Panc1 (cell line): ENCODE data around the gene POLDIP2. TPM values are rescaled to one million over a fixed set of nuclear protein-coding genes. Genes with fewer than 3 reads are reported as not detected.

ENCODE experiments used
- ATAC-seq: fragments of 200-7000 bp; cut with Tn5 transposase; 2 replicates; pipeline ENCODE4 v1.9.1; 2020; ENCODE audit warnings: mild to moderate bottlenecking, moderate library complexity
- BruUV-seq: library from RNA; stranded (reverse); fragments of 400-500 nt; replicated peaks from 2 replicates; lab custom pipeline; 2021; lab: Mats Ljungman, UMichigan
- CTCF ChIA-PET: fragments of 300-600 bp; sonication (Branson Sonifier 250); formaldehyde crosslinking; loops from one replicate; lab custom pipeline; 2022; ENCODE audit warnings: antibody characterized with exemption; lab: Charles Lee
- POLR2A ChIA-PET: fragments of 300-600 bp; sonication (Branson Sonifier 250); formaldehyde crosslinking; loops from one replicate; lab custom pipeline; 2022; ENCODE audit warnings: antibody characterized with exemption; lab: Charles Lee
- DNase-seq: peaks from one replicate; pipeline ENCODE4 v3.0.0-alpha.2; 2010; ENCODE audit warnings: low read depth, low spot score
- H3K27ac ChIP-seq: 2 replicates; pipeline ENCODE4 v1.5.1; 2011; ENCODE audit warnings: mild to moderate bottlenecking, low read length, inconsistent platforms
- H3K27me3 ChIP-seq: fragments of 200-500 bp; sonication (Bioruptor generic); 2 replicates; pipeline ENCODE4 v1.6.0; 2014; ENCODE audit warnings: low read length, inconsistent platforms; ENCODE audit not compliant: control insufficient read depth, insufficient read depth
- H3K36me3 ChIP-seq: fragments of 200-500 bp; sonication (Bioruptor generic); 2 replicates; pipeline ENCODE4 v1.5.1; 2014; ENCODE audit warnings: inconsistent platforms, mild to moderate bottlenecking, low read length, moderate library complexity; ENCODE audit not compliant: control insufficient read depth, insufficient read depth
- H3K4me1 ChIP-seq: 2 replicates; pipeline ENCODE4 v1.5.1; 2011; ENCODE audit warnings: inconsistent platforms, mild to moderate bottlenecking, low read length, moderate library complexity; ENCODE audit not compliant: control insufficient read depth, insufficient read depth
- H3K4me3 ChIP-seq, 2 experiments: 2 replicates each; pipeline ENCODE4 v1.5.1; 2011 to 2012; ENCODE audit warnings: low read depth in 2 of 2, low read length in 2 of 2, mild to moderate bottlenecking in 2 of 2, inconsistent platforms in 1 of 2, moderate library complexity in 1 of 2
- H3K9me3 ChIP-seq: fragments of 200-500 bp; sonication (Bioruptor generic); 2 replicates; pipeline ENCODE4 v1.5.1; 2014; ENCODE audit warnings: low read depth, mild to moderate bottlenecking, inconsistent platforms, low read length, moderate library complexity; ENCODE audit not compliant: control insufficient read depth, insufficient read depth
- POLR2AphosphoS5 ChIP-seq: IDR thresholded peaks from 2 replicates; pipeline ENCODE4 v1.6.1; 2012; ENCODE audit warnings: mild to moderate bottlenecking, low read depth, low read length, moderate library complexity
- SIN3A ChIP-seq: IDR thresholded peaks from 2 replicates; pipeline ENCODE4 v1.6.1; 2012; ENCODE audit warnings: low read depth, mild to moderate bottlenecking, low read length, moderate library complexity, borderline replicate concordance; ENCODE audit not compliant: insufficient read depth
- TCF7L2 ChIP-seq: IDR thresholded peaks from 2 replicates; pipeline ENCODE4 v1.6.1; 2011; ENCODE audit warnings: mild to moderate bottlenecking, low read depth, low read length, inconsistent platforms
- in situ Hi-C: cut with HindIII; loops from 2 replicates; pipeline ENCODE4 v1.10.0; 2016; ENCODE audit warnings: low sequenced_read_pairs, low pct_unique_long_range_greater_than_20kb
- intact Hi-C: fragments of 100-400 bp; cut with micrococcal nuclease; formaldehyde crosslinking; loops from one replicate; pipeline ENCODE4 v1.10.0; 2022; ENCODE audit not compliant: unreplicated experiment
- total RNA-seq: library from RNA; stranded (reverse); gene quantifications from one replicate; pipeline ENCODE4 v1.2.1, GENCODE V29; 2021; ENCODE audit not compliant: unreplicated experiment
- TF ChIP-seq, protein P1 (sequence below), 2 experiments: IDR thresholded peaks; 2 replicates each; pipeline ENCODE4 v1.6.1; 2011 to 2012; ENCODE audit warnings: low read depth in 2 of 2, control low read depth in 1 of 2, low read length in 1 of 2, mild to moderate bottlenecking in 1 of 2, moderate library complexity in 1 of 2; ENCODE audit not compliant: insufficient read depth in 1 of 2
- TF ChIP-seq, protein P2 (sequence below): fragments of 450-650 bp; IDR thresholded peaks from 2 replicates; pipeline ENCODE4 v1.5.1; 2017; ENCODE audit warnings: mild to moderate bottlenecking

The POLDIP2 gene
- total RNA-seq, 1 experiment from 2014 or later, result 175 TPM

DNA sequence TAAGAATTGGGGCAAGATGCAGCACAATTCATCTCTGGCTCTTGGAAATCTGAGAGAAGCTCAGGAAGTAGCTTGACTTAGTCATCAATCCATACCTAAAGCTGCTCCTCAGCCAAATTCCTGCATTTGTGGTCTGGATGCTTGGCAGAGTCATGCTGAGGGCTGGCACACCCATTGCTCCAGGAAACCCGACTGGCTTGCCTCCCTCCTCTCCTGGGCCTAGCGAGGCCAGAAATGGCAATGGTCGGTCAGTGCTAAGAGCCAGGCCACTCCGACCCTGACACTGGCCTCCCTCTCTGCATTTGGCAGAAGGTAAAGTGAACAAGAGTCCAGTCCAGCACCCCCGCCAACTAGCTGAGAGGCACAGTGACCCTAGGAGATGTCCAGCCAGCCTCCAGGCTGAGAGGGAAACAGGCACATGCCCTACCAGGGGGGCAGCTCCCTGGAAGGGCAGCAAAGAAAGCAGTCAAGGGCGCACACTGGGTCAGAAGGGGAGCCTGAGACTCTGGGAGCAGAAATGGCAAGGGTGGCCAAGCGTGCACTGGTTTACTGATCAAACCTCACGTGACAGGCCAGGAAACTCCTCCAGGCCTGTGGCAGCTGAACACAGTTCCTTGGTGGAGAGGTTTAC is 10.0 kb downstream of the POLDIP2 start:
- in situ Hi-C loops, result no loop called here
- DNase-seq (no peak), ATAC-seq (peak; percentile 70)
- peaks cover 10% of the 10 kb centered on the region for H3K36me3 ChIP-seq
- peak overlapping the region; percentile 65; the same call in 1 of the 2 replicates for H3K27ac ChIP-seq
- no peaks in the 10 kb centered on the region for H3K27me3 ChIP-seq
- TF ChIP-seq SIN3A, result no peak
- TF ChIP-seq, protein P1, sequence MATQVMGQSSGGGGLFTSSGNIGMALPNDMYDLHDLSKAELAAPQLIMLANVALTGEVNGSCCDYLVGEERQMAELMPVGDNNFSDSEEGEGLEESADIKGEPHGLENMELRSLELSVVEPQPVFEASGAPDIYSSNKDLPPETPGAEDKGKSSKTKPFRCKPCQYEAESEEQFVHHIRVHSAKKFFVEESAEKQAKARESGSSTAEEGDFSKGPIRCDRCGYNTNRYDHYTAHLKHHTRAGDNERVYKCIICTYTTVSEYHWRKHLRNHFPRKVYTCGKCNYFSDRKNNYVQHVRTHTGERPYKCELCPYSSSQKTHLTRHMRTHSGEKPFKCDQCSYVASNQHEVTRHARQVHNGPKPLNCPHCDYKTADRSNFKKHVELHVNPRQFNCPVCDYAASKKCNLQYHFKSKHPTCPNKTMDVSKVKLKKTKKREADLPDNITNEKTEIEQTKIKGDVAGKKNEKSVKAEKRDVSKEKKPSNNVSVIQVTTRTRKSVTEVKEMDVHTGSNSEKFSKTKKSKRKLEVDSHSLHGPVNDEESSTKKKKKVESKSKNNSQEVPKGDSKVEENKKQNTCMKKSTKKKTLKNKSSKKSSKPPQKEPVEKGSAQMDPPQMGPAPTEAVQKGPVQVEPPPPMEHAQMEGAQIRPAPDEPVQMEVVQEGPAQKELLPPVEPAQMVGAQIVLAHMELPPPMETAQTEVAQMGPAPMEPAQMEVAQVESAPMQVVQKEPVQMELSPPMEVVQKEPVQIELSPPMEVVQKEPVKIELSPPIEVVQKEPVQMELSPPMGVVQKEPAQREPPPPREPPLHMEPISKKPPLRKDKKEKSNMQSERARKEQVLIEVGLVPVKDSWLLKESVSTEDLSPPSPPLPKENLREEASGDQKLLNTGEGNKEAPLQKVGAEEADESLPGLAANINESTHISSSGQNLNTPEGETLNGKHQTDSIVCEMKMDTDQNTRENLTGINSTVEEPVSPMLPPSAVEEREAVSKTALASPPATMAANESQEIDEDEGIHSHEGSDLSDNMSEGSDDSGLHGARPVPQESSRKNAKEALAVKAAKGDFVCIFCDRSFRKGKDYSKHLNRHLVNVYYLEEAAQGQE (IDR thresholded peaks at IDR 0.05; ENCODE audit: insufficient read depth in 1 of 2, low read depth in 2 of 2, low read length in 1 of 2), result 0 out of 4 replicates have a peak, but pooled peaks of 1 of the 2 experiments have one; percentile 30
- peaks cover 26% of the 10 kb centered on the region for H3K4me1 ChIP-seq
- H3K4me3 ChIP-seq, result no peak overlapping the region
- ChIA-PET POLR2A (interaction anchor here (0.5 kb wide), 1 partner anchor 197 kb away, joined by 5 read pairs; no protein-coding TSS in a partner anchor), CTCF (interaction anchor here (0.7 kb wide), 2 partner anchors 12 to 28 kb away, joined by 3 to 5 read pairs; partner anchors contain the start of genes IFT20 and TNFAIP1)
- intact Hi-C loops, result no loop called here
- TSS peak; percentile 23 for BruUV-seq
- no peaks in the 10 kb centered on the region for H3K9me3 ChIP-seq

DNA sequence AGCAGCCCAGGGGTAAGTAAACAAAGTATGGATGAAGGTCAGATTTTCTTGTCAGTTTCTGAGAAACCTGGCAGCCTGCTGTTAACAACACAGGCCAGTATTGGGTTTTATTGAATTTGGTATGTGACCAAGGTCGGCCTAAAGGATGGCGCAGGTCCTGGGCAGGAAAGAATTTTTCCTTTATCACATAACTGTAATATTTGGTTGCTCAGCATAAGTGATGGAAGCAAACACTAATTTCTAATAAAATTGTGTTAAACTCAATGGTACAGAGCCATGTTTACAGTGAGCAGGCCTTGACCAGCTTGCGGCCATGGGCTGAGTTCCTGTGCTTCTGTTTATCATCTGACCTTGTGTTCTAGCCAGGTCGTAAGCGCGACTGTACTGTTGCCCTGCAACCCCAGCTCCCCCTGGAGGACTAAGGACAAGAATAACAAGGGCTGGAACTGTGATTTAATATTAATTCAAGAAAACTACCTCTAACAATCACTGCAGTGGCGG is 10.5 kb downstream of the POLDIP2 start:
- intact Hi-C loops, result no loop called here
- peaks cover 26% of the 10 kb centered on the region for H3K4me1 ChIP-seq
- H3K36me3 ChIP-seq, result peaks cover 10% of the 10 kb centered on the region
- POLR2A ChIA-PET, result interaction anchor here (1.2 kb wide), 1 partner anchor 11 kb away, joined by 3 read pairs; the partner anchor contains the start of gene POLDIP2
- no peak overlapping the region for H3K4me3 ChIP-seq
- ATAC-seq (peak; percentile 67), DNase-seq (no peak)
- no TSS peak for BruUV-seq
- CTCF ChIA-PET, result interaction anchor here (0.7 kb wide), 1 partner anchor 11 kb away, joined by 5 read pairs; the partner anchor contains the start of genes IFT20 and TNFAIP1
- no peaks in the 10 kb centered on the region for H3K9me3 ChIP-seq
- in situ Hi-C loops, result no loop called here
- TF ChIP-seq, protein P2, sequence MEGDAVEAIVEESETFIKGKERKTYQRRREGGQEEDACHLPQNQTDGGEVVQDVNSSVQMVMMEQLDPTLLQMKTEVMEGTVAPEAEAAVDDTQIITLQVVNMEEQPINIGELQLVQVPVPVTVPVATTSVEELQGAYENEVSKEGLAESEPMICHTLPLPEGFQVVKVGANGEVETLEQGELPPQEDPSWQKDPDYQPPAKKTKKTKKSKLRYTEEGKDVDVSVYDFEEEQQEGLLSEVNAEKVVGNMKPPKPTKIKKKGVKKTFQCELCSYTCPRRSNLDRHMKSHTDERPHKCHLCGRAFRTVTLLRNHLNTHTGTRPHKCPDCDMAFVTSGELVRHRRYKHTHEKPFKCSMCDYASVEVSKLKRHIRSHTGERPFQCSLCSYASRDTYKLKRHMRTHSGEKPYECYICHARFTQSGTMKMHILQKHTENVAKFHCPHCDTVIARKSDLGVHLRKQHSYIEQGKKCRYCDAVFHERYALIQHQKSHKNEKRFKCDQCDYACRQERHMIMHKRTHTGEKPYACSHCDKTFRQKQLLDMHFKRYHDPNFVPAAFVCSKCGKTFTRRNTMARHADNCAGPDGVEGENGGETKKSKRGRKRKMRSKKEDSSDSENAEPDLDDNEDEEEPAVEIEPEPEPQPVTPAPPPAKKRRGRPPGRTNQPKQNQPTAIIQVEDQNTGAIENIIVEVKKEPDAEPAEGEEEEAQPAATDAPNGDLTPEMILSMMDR, result no peak; the same call in 1 of the 2 replicates
- TF ChIP-seq SIN3A (no peak), POLR2AphosphoS5 (no peak; the same call in 1 of the 2 replicates), TCF7L2 (no peak)
- TF ChIP-seq, protein P1 (IDR thresholded peaks at IDR 0.05; ENCODE audit: insufficient read depth in 1 of 2, low read depth in 2 of 2, low read length in 1 of 2), result no peak
- no peaks in the 10 kb centered on the region for H3K27me3 ChIP-seq
- H3K27ac ChIP-seq, result peak overlapping the region; percentile 65; the same call in 1 of the 2 replicates
